ENCODE data around the gene PTH1R. TPM values are rescaled to one million over a fixed set of nuclear protein-coding genes. Genes with fewer than 3 reads are reported as not detected.

Gene PTH1R
- total RNA-seq, 4 donors from 2014 or later: 1.8 to 5.4 (median 2.5) TPM

- intact Hi-C loops (cut with DNase I; ENCODE audit: low total_unique reads): no loop called here
- TF ChIP-seq POLR2A (IDR thresholded peaks at IDR 0.05) (no peak), CTCF (IDR thresholded peaks at IDR 0.05) (no peak)
- WGBS, 2 donors: 84 to 85% methylated on average over 12 of the region's 12 CpGs
- H3K4me3 ChIP-seq (ENCODE audit: low read depth, poor library complexity, severe bottlenecking): no peak overlapping the region
- DNase-seq (ENCODE audit: low spot score in 2 of 2): no peak
Observed at GRCh38 chr3:46942481-46943236, 65.1 kb downstream of the PTH1R start.

DNA sequence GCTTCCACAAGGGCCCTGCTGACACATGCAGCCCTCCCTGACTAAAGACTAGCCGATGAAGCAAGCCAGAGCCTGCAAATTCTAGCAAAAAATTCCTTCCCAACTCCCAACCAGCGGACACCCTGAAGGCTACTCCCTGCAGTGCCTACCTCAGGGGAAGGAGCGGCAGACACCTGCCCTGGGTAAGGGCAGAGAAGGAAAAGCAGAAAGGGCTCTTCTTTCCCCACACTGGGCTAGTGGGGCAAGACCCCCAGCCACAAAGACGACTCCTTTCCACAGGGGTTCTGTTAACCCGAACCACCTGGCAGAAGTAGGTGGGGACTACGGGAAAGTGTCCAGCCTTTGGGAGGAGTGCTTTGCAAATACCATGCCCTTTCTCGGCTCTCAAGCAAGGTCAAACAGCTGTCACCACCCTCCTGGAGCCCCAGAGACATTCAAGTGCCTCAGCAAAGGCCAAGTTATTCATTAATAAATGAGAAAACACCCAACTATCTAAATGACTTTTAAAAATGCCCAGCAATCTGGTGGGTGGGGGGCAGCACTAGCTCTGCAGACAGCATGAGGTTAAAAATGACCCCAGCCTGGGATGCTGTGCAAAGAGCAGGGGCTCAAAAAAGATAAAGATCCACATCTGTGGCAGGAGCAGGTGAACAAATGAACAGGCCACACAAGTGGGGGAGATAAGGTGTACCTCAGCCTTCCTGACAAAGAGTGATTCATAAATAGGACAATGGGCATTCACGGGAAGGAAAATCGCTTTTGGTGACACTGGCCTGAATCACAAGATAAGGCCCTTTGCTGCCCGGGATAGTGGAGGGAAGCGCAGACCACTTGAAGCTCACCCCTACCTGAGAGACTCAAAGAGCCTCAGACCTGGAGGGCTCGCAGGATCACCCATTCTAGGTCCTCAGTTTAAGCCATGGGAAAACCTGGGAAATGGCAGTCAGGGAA, 66.0 kb downstream of the PTH1R start:
- 54 to 60% methylated on average over 12 of the region's 12 CpGs for WGBS, 2 donors
- no peak for DNase-seq (ENCODE audit: low spot score in 2 of 2)
- TF ChIP-seq POLR2A (IDR thresholded peaks at IDR 0.05) (no peak), CTCF (IDR thresholded peaks at IDR 0.05) (no peak)
- no peak overlapping the region for H3K4me3 ChIP-seq (ENCODE audit: low read depth, poor library complexity, severe bottlenecking)
- intact Hi-C loops (cut with DNase I; ENCODE audit: low total_unique reads): no loop called here

DNA sequence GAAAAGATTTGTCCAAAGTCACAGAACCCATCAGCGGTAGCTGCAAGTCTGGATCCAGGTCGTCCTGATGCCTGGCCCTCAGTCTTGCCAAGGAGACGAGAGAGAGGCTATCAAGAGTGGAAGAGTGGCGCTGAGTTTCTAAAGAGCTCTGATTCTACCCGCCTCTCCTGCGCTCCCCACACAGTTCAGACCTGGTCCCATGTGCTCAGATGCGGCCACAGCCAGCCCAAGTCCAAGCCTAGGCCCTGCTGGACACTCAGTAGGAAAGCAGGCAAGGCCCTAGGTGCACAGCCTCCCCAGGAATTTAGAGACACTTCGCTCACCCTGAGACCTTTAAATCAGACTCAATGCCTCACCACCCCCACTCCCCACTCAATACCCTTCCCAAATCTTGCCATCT, 66.7 kb downstream of the PTH1R start:
- no peak for DNase-seq (ENCODE audit: low spot score in 2 of 2)
- no peak overlapping the region for H3K4me3 ChIP-seq (ENCODE audit: low read depth, poor library complexity, severe bottlenecking)
- intact Hi-C loops (cut with DNase I; ENCODE audit: low total_unique reads): no loop called here
- WGBS, 2 donors: 91 to 92% methylated on average over 8 of the region's 8 CpGs
- TF ChIP-seq POLR2A (IDR thresholded peaks at IDR 0.05): no peak
- TF ChIP-seq CTCF (IDR thresholded peaks at IDR 0.05): no peak

DNA sequence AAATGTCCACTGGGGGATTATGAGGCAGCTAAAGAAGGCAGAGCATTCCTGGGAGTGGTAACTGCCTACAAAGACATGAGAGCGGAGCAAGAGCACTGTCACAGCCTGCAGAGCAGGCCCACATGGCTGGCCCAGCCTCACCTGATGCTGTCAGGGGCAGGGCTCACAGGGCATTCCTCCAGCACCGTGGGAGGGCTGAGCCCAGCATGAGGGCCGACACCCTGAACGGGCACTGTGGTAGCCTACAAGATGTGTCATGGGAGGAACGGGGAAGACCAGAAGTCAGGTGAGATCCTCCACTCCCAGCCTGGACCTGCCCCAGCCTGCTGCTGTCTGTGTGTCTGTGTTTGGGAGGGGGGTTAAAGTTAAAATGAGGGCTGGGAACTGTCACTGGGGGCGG, 68.9 kb downstream of the PTH1R start:
- no peak overlapping the region for H3K4me3 ChIP-seq (ENCODE audit: low read depth, poor library complexity, severe bottlenecking)
- DNase-seq (ENCODE audit: low spot score in 2 of 2): peak in 1 of 2 donors; percentile 60
- 23 to 55% methylated on average over 6 of the region's 6 CpGs for WGBS, 2 donors
- intact Hi-C loops (cut with DNase I; ENCODE audit: low total_unique reads): no loop called here
- TF ChIP-seq POLR2A (IDR thresholded peaks at IDR 0.05) (no peak), CTCF (IDR thresholded peaks at IDR 0.05) (no peak)

- no peak for DNase-seq (ENCODE audit: low spot score in 2 of 2)
- intact Hi-C loops (cut with DNase I; ENCODE audit: low total_unique reads): no loop called here
- H3K4me3 ChIP-seq (ENCODE audit: low read depth, poor library complexity, severe bottlenecking): no peak overlapping the region
- TF ChIP-seq CTCF (IDR thresholded peaks at IDR 0.05) (no peak), POLR2A (IDR thresholded peaks at IDR 0.05) (no peak)
- 34 to 37% methylated on average over 7 of the region's 7 CpGs for WGBS, 2 donors
Observed at GRCh38 chr3:46946856-46947545, 69.5 kb downstream of the PTH1R start.
